SK-N-SH (cell line): ENCODE data around the gene ZNF587B.

ENCODE experiments used
- FOXJ3 ChIP-seq: sonication (generic); formaldehyde crosslinking; IDR thresholded peaks from 2 replicates; pipeline ENCODE4 v1.5.1; 2020; ENCODE audit warnings: mild to moderate bottlenecking, missing genetic modification reagents
- RXRA ChIP-seq: IDR thresholded peaks from 2 replicates; pipeline ENCODE4 v1.4.0; 2012; ENCODE audit warnings: low read depth, mild to moderate bottlenecking, borderline replicate concordance
- TF ChIP-seq, protein P1 (sequence below): fragments of 200-600 bp; sonication (generic); IDR thresholded peaks from 2 replicates; pipeline ENCODE4 v1.6.1; 2017; ENCODE audit warnings: antibody characterized with exemption, mild to moderate bottlenecking, moderate library complexity
- TF ChIP-seq, protein P2 (sequence below): fragments of 150-350 bp; IDR thresholded peaks from 2 replicates; pipeline ENCODE4 v1.6.1; 2016; ENCODE audit warnings: mild to moderate bottlenecking, low read depth, low read length

DNA sequence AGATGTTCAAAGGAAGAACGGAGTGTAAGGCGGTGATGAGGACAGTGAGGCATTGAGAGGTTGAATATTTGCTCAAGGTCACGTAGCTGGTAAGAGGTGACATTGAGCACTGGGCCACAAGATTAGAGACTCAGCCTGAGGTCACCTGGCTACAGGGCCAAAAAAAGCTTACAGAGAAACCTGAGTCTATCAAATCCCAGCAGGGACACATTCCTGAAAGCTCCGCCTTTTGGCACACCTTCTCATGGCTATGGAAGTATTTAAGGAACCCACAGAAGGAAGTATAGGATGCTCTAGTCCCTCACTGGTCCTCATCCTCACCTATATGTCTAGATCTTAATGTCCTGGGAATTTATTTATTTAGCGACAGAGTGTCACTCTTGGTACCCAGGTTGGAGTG, 43.2 kb upstream of the ZNF587B start:
- TF ChIP-seq, protein P1, sequence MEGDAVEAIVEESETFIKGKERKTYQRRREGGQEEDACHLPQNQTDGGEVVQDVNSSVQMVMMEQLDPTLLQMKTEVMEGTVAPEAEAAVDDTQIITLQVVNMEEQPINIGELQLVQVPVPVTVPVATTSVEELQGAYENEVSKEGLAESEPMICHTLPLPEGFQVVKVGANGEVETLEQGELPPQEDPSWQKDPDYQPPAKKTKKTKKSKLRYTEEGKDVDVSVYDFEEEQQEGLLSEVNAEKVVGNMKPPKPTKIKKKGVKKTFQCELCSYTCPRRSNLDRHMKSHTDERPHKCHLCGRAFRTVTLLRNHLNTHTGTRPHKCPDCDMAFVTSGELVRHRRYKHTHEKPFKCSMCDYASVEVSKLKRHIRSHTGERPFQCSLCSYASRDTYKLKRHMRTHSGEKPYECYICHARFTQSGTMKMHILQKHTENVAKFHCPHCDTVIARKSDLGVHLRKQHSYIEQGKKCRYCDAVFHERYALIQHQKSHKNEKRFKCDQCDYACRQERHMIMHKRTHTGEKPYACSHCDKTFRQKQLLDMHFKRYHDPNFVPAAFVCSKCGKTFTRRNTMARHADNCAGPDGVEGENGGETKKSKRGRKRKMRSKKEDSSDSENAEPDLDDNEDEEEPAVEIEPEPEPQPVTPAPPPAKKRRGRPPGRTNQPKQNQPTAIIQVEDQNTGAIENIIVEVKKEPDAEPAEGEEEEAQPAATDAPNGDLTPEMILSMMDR = no peak
- no peak for TF ChIP-seq FOXJ3 (CRISPR knock-in tag)
- TF ChIP-seq, protein P2, sequence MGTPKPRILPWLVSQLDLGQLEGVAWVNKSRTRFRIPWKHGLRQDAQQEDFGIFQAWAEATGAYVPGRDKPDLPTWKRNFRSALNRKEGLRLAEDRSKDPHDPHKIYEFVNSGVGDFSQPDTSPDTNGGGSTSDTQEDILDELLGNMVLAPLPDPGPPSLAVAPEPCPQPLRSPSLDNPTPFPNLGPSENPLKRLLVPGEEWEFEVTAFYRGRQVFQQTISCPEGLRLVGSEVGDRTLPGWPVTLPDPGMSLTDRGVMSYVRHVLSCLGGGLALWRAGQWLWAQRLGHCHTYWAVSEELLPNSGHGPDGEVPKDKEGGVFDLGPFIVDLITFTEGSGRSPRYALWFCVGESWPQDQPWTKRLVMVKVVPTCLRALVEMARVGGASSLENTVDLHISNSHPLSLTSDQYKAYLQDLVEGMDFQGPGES = no peak
- TF ChIP-seq RXRA = no peak
